Stimulated activated effector memory CD8-positive, alpha-beta T cell treated with anti-CD3 and anti-CD28 coated beads, Interleukin-12 subunit alpha, Interleukin-12 subunit beta, amount 100 ng/mL, for 72 hours (primary cell): ENCODE measurements around the gene UGGT1.
"Not testable (repeated sequence)": the region's sequence is repeated elsewhere in the genome, so short reads cannot be mapped to it uniquely, and the experiment has no call there.

Experiments used
- ATAC-seq: fragments of 150-1000 bp; cut with Tn5 transposase; 2 replicates; pipeline ENCODE4 v1.10.0; 2021
- DNase-seq, 2 donors: peaks; one replicate each; pipeline ENCODE4 v3.0.0; 2021 to 2022; ENCODE audit warnings: low spot score in 2 of 2
- H3K27ac Mint-ChIP-seq: one replicate; pipeline ENCODE4 v1.8.0; 2022; ENCODE audit warnings: mild to moderate bottlenecking, mixed read lengths
- H3K36me3 Mint-ChIP-seq: one replicate; pipeline ENCODE4 v1.8.0; 2022; ENCODE audit warnings: mild to moderate bottlenecking, mixed read lengths
- H3K4me1 Mint-ChIP-seq: one replicate; pipeline ENCODE4 v1.8.0; 2022; ENCODE audit warnings: mixed read lengths
- H3K4me3 Mint-ChIP-seq: one replicate; pipeline ENCODE4 v1.8.0; 2022; ENCODE audit warnings: mild to moderate bottlenecking, mixed read lengths
- H3K9me3 Mint-ChIP-seq: one replicate; pipeline ENCODE4 v1.8.0; 2022; ENCODE audit warnings: mixed read lengths

The UGGT1 gene

DNA sequence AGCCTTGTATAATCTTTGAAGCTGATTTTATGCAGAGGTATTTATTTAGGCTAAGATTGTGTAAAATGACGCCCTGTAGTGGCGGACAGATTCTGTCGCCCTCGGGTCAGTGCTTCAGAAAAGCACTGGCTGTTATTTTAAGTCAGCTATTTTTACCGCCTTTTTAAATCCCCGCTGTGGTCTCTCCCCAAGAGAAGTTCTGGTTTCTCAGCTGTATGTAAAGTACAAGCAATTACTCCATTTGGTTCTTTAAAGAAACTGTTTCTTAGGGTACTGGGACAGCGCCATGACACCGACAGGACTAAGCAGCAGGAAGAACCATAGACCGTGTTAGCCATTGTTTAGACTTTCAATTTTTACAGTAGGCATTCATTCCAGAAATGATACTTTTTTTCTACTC, 65.0 kb downstream of the UGGT1 start:
- Mint-ChIP-seq H3K36me3 (peaks cover 100% of the 10 kb centered on the region), H3K9me3 (no peaks in the 10 kb centered on the region), H3K4me1 (peaks cover 4% of the 10 kb centered on the region), H3K4me3 (no peak overlapping the region), H3K27ac (no peak overlapping the region)
- ATAC-seq (no peak), DNase-seq (no peak)

DNA sequence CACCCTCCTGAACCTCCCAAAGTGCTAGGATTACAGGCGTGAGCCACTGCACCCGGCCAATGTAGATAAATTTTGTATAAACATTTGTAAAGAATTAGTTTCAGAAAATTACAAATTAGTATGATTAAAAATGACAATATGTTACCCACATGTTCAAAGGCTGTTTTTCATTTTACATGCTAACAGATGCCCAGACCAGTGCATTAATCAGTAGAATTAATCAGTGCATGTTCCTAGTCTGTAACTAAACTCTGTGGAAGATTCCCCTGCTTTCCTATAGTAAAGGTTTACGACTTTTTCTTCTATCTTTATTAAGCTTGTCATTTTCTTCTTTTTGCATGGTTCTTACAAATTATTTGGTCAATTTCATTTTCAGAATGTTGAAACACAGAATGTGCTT, 65.8 kb downstream of the UGGT1 start:
- no peak for DNase-seq
- H3K27ac Mint-ChIP-seq, result peak overlapping the region; percentile 29
- H3K4me3 Mint-ChIP-seq, result no peak overlapping the region
- peaks cover 100% of the 10 kb centered on the region for H3K36me3 Mint-ChIP-seq
- no peaks in the 10 kb centered on the region for H3K4me1 Mint-ChIP-seq
- no peaks in the 10 kb centered on the region for H3K9me3 Mint-ChIP-seq
- no peak for ATAC-seq

DNA sequence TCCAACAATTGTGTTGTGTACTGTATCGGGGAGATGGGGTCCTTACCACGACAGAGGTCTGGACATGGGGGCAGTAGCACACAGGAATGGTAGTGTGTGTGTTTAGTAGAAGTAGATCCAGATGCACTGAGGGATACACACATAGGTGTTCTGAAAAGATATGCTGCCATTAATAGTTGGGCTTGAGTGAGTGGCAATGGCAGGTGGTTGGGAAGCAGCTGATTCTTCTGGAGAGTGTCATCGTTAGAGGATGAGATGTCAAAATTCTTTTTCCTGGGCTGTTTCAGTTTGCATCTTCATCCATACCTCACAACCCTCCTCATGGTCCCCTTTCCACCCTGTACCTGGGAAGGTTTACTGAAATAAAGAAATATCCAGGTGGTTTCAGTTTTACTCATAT, 66.6 kb downstream of the UGGT1 start:
- H3K4me3 Mint-ChIP-seq, result no peak overlapping the region
- no peak for ATAC-seq
- no peaks in the 10 kb centered on the region for H3K9me3 Mint-ChIP-seq
- no peak for DNase-seq
- no peaks in the 10 kb centered on the region for H3K4me1 Mint-ChIP-seq
- no peak overlapping the region for H3K27ac Mint-ChIP-seq
- peaks cover 100% of the 10 kb centered on the region for H3K36me3 Mint-ChIP-seq

DNA sequence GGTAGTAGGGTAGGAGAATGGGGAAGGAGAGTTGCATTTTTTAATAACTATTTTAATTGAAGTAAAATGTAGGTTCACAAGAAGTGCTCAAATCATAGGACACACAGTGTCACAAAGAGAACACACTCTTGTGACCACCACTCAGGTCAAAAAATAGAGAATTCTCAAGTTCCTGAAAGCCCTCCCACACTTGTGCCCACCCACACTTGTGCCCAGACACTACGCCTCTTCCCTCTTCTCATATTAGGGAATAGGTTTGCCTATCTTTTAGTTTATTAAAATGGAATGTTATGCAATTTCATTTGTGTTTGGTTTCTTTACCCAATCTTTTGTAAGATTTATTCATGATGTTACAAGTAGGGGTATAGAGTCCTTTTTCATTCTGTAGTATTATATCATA, 67.2 kb downstream of the UGGT1 start:
- DNase-seq (no peak), ATAC-seq (no peak)
- Mint-ChIP-seq H3K9me3 (no peaks in the 10 kb centered on the region), H3K36me3 (peaks cover 100% of the 10 kb centered on the region), H3K4me3 (no peak overlapping the region), H3K27ac (peak overlapping the region; percentile 13), H3K4me1 (no peaks in the 10 kb centered on the region)

DNA sequence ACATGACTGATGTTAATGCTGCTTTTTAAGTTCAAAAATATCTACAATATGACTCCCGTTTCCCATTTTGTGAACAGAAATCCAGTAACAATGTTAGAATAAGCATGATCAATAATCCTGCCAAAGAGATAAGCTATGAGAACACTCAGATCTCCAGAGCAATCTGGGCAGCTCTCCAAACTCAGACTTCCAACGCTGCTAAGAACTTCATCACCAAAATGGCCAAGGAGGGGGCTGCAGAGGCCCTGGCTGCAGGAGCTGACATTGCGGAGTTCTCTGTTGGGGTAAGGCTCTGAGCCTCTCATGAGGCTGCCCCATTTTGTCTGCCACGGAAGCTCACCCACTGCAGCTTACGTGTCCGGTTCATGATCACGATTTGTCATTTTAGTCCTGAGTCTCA, 68.4 kb downstream of the UGGT1 start:
- H3K4me1 Mint-ChIP-seq, result no peaks in the 10 kb centered on the region
- DNase-seq, result no peak
- H3K4me3 Mint-ChIP-seq, result no peak overlapping the region
- ATAC-seq, result no peak
- H3K36me3 Mint-ChIP-seq, result peaks cover 100% of the 10 kb centered on the region
- no peaks in the 10 kb centered on the region for H3K9me3 Mint-ChIP-seq
- no peak overlapping the region for H3K27ac Mint-ChIP-seq

DNA sequence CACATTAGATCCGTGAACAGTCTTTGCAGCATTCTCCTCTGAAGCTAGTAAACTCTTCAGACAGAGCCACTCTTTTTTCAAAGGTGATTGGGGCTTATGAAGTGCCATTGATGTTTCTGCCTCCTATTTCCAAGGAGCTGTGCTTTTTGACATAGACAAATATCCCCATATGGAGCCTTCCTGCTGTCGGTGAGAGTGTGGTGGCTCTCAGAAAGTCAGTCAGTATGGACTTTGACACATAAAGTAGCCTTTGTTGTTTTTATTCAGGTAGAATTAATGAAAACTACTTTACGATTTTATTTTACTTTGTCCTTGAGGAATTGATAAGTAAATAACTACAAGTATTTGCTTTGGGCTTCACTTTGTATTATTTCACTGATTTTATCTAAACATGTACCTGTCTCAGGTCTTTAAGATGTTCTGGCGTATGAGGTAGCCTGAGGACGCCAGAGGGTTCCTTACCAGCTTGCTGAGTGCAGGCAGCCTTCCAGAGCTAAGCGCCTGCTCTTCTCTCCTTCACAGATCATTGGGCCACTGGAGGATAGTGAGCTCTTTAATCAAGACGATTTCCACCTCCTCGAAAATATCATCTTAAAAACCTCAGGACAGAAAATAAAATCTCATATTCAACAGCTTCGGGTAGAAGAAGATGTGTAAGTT, 69.7 kb downstream of the UGGT1 start:
- H3K4me1 Mint-ChIP-seq, result no peaks in the 10 kb centered on the region
- ATAC-seq, result no peak
- no peaks in the 10 kb centered on the region for H3K9me3 Mint-ChIP-seq
- H3K27ac Mint-ChIP-seq, result peak overlapping the region; percentile 38
- no peak for DNase-seq
- peaks cover 100% of the 10 kb centered on the region for H3K36me3 Mint-ChIP-seq
- H3K4me3 Mint-ChIP-seq, result no peak overlapping the region

DNA sequence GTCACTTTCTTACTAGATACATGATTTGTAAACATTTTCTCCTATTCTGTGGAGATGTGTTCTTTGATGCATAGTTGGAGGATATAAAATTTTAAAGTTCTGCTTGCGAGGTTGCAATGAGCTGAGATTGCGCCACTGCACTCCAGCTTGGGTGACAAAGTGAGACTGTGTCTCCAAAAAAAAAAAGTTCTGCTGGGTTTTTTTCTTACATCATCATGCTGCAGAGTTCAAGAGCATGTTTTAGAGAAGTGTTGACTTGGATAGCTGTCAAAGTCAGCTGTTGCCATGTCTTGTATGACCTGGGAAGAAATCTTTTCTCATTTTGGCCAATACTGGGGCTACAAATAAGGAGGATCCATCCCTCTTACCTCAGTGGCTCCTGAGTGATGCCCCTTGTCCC, 71.3 kb downstream of the UGGT1 start:
- H3K4me1 Mint-ChIP-seq, result no peaks in the 10 kb centered on the region
- H3K36me3 Mint-ChIP-seq, result peaks cover 100% of the 10 kb centered on the region
- no peak for DNase-seq
- H3K9me3 Mint-ChIP-seq, result no peaks in the 10 kb centered on the region
- no peak overlapping the region for H3K4me3 Mint-ChIP-seq
- no peak for ATAC-seq
- no peak overlapping the region for H3K27ac Mint-ChIP-seq

DNA sequence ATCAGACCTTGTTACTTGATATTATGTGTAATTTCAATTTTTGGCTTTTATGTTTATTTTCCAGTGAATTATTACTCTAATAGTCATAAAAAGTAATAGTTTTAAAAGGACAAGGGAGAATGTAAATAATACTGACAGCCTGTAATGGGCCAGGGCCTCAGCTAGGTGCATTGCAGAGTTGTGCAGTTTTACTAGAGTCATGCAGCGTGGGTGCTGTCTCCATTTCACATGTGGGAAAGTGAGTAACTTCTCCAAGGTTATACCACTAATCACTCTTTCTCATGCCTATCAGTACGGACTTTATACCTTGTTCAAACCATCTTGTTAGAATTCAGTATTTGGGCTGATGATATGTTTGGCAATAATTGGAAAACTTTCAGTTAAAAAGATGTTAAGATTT, 73.3 kb downstream of the UGGT1 start:
- H3K4me3 Mint-ChIP-seq, result no peak overlapping the region
- H3K9me3 Mint-ChIP-seq, result no peaks in the 10 kb centered on the region
- no peaks in the 10 kb centered on the region for H3K4me1 Mint-ChIP-seq
- H3K27ac Mint-ChIP-seq, result no peak overlapping the region
- no peak for DNase-seq
- ATAC-seq, result no peak
- peaks cover 100% of the 10 kb centered on the region for H3K36me3 Mint-ChIP-seq

DNA sequence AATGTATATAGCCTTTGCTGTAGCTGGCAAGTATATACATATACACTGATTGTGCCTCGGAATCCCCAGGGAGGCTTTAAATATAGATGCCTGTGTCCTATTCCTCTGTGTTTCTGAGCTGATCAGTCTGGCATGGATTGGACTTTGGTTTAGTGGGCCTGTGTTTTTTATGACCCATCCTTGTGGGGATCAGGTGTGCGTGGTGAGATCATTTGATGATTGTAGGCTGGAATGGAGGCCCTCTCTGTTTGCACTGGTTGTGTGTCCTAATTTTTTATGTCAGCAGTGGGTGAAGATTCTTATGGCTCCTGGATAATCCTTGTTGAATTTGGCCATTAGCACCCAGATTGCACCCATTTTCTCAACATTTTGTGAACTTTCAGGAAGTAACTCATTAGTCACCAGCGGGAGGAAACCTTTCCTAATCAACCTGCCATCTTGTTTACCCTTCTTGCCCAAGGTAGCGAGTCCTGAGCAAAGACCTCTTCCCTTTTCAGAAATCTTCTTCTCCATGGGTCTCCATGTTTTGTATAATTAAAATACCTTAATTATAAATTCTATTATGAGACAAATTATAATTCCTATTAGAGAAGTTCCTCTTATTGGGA, 75.8 kb downstream of the UGGT1 start:
- no peak overlapping the region for H3K4me3 Mint-ChIP-seq
- ATAC-seq (no peak), DNase-seq (no peak)
- H3K27ac Mint-ChIP-seq, result no peak overlapping the region
- H3K4me1 Mint-ChIP-seq, result no peaks in the 10 kb centered on the region
- H3K36me3 Mint-ChIP-seq, result peaks cover 100% of the 10 kb centered on the region
- H3K9me3 Mint-ChIP-seq, result no peaks in the 10 kb centered on the region

DNA sequence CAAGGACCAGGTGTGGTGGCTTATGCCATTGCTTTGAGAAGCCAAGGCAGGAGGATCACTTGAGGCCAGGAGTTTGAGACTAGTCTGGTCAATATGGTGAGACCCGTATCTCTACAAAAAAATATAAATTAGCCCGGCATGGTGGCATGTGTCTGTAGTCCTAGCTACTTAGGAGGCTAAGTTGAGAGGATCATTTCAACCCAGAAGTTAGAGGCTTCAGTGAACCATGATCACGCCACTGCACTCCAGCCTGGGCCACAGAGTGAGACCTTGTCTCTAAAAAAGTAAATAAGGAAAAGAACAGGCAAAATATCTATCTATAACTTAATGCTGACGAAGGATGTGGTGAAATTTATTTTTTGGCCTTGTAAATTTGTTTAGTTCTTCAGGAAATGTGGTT, 78.1 kb downstream of the UGGT1 start:
- ATAC-seq (no peak), DNase-seq (no peak)
- Mint-ChIP-seq H3K9me3 (no peaks in the 10 kb centered on the region), H3K27ac (no peak overlapping the region), H3K4me1 (no peaks in the 10 kb centered on the region), H3K4me3 (no peak overlapping the region), H3K36me3 (peaks cover 100% of the 10 kb centered on the region)

DNA sequence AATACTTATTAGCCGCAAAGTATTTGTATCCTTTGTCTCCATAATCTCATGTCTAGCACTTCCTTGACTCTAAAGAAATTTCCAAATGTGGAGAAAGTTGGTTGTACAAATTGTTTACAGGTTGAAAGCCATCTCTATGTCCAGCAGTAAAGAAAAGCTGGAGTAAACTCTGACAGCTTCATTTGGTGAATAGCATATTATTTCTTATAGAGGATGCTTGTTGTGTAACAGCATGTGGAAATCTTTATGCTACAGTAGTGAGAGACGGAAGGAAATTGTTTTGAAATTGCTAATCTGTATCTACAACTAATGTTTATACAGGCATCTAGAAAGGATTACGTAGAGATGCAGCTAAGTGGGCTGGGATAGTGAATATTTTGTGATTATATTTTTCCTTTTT, 78.5 kb downstream of the UGGT1 start:
- Mint-ChIP-seq H3K9me3 (no peaks in the 10 kb centered on the region), H3K4me1 (no peaks in the 10 kb centered on the region), H3K27ac (no peak overlapping the region), H3K36me3 (peaks cover 100% of the 10 kb centered on the region), H3K4me3 (no peak overlapping the region)
- ATAC-seq (no peak), DNase-seq (no peak)

DNA sequence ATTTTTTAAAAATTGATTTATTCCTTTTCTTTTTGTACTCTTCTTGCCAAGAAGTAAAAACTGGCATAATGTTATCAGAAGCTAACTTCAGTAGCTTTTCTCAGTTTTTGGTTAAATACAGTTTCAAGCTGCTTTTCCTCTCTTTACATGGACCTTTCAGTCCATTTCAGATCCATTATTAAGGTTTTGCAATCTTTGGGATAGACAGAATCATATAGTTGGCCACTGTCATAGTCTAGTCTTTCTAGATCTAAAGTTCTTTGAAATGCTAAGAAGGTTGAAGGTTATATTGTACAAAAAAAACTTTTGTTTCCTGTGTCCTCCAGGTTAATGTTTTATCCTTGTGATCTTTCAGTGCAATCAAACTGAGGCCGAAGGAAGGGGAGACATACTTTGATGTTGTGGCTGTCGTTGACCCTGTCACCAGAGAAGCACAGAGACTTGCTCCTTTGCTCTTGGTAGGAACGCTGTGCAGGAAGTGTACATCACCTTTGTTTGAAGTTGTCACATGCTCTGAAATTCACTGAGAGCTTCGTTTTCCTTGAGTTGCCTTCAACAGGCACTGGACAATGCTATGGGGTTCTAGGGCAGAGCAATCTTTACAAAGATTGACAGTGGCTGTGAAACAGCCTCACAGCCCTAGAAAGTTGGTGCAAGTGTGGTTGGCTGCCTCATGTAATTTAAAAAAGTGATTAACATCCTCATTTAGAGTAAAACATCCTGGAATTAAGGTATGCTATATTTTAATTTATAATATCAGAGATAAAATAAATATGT, 79.1 kb downstream of the UGGT1 start:
- ATAC-seq (no peak), DNase-seq (no peak)
- no peaks in the 10 kb centered on the region for H3K4me1 Mint-ChIP-seq
- H3K36me3 Mint-ChIP-seq, result peaks cover 100% of the 10 kb centered on the region
- H3K4me3 Mint-ChIP-seq, result no peak overlapping the region
- H3K9me3 Mint-ChIP-seq, result no peaks in the 10 kb centered on the region
- H3K27ac Mint-ChIP-seq, result no peak overlapping the region

DNA sequence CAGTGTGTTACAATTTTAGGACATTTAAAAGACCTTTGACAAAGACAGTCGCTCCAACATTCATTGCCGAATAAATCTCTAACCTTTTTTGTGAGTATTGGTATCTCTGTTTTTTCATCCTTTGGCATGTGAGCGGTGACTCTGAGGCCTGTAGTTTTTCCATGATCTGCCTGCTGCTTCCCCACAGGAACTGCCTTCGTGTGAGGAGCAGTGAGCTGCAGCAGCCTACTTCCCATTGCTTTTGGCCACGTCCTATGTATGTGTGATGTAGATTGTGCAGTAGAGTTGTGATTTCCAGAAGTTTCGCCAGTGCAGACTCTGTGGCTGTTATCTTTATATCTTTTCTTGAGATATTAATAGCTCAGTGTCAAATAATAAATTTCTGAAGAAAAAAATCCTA, 79.8 kb downstream of the UGGT1 start:
- Mint-ChIP-seq H3K27ac (no peak overlapping the region), H3K36me3 (peaks cover 100% of the 10 kb centered on the region), H3K9me3 (no peaks in the 10 kb centered on the region), H3K4me1 (no peaks in the 10 kb centered on the region), H3K4me3 (no peak overlapping the region)
- DNase-seq (no peak), ATAC-seq (no peak)

DNA sequence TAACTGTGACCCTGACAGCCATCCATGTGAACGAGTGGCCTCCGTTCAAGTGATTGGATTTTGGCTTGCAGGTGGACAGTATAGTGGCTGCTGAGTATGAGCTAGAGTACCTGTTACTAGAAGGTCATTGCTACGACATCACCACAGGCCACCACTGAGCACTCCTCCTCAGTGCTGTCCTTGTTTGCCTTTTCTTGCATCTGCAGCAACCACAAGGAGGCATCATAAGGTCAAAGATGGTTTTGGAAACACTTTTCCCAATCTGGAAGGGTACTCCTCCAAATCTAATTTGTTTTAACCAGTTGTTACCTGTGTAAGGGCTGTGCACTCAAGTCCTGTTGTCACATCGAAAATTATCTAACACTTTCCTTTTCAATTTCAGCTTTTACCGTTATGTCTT, 81.2 kb downstream of the UGGT1 start:
- H3K36me3 Mint-ChIP-seq, result peaks cover 100% of the 10 kb centered on the region
- H3K27ac Mint-ChIP-seq, result no peak overlapping the region
- DNase-seq (no peak), ATAC-seq (no peak)
- no peaks in the 10 kb centered on the region for H3K4me1 Mint-ChIP-seq
- no peaks in the 10 kb centered on the region for H3K9me3 Mint-ChIP-seq
- H3K4me3 Mint-ChIP-seq, result no peak overlapping the region

DNA sequence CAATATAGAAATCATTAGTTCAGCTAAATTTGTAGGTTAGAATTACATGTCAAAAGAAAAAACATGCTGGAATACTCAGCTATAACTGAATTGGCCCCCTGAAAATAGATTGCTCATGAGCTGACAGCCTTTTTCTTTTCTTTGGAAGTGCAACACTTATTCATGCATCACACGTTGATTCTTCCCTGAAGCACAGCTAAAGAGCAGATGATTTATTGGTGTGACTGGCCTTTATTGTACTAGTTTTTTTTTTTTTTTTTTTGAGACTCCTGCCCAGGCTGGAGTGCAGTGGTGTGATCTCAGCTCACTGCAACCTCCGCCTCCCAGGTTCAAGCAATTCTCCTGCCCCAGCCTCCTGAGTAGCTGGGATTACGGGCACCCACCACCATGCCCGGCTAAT, 83.1 kb downstream of the UGGT1 start:
- peaks cover 100% of the 10 kb centered on the region for H3K36me3 Mint-ChIP-seq
- not testable (repeated sequence) for DNase-seq, H3K4me1 Mint-ChIP-seq, H3K4me3 Mint-ChIP-seq, ATAC-seq, H3K27ac Mint-ChIP-seq, H3K9me3 Mint-ChIP-seq

DNA sequence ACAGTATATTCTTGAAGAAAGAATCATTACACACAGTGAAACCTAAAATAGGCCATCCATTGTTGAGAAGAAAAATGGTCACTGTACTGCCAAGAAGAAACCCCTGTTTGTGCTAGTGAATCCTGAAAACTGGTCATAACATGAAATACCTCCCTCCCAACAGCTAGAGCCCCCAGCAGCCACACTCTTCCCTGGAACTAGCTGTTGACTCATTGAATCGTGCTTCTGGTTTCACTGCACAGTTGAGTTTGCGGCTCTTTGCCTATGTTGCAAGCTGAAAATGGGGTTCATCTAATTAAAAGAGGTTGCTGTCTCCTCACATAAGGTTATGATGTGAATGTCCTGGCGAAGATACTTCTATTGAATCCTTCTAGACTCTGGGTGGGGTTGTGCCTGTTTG, 86.3 kb downstream of the UGGT1 start:
- Mint-ChIP-seq H3K27ac (peak overlapping the region; percentile 41), H3K36me3 (peaks cover 100% of the 10 kb centered on the region), H3K4me3 (no peak overlapping the region), H3K4me1 (no peaks in the 10 kb centered on the region), H3K9me3 (no peaks in the 10 kb centered on the region)
- DNase-seq (no peak), ATAC-seq (no peak)
